Measurements from ENCODE around the gene RAD51B.

Gene RAD51B

GRCh38 chr14:68625366-68626090 is 805.9 kb downstream of the RAD51B start:
- H3K79me2 ChIP-seq, result no peaks in the 10 kb centered on the region
- no peaks in the 10 kb centered on the region for H3K36me3 ChIP-seq (ENCODE audit: control insufficient read depth, insufficient read depth, low read length)
- no peak overlapping the region for H2AFZ ChIP-seq
- H3K9me3 ChIP-seq (ENCODE audit: control insufficient read depth, low read length), result no peaks in the 10 kb centered on the region
- no peaks in the 10 kb centered on the region for H3K27me3 ChIP-seq (ENCODE audit: control insufficient read depth, insufficient read depth, low read length)
- H3K27ac ChIP-seq, result peak overlapping the region; percentile 29
- peaks cover 34% of the 10 kb centered on the region for H3K4me1 ChIP-seq
- no peak for TF ChIP-seq CTCF (IDR thresholded peaks at IDR 0.05)
- no peak overlapping the region for H3K4me2 ChIP-seq (ENCODE audit: low read length)
- H3K9ac ChIP-seq, result no peak overlapping the region
- no peak overlapping the region for H3K4me3 ChIP-seq (ENCODE audit: low read depth, low read length)

GRCh38 chr14:68626386-68626785 is 806.8 kb downstream of the RAD51B start:
- H3K9me3 ChIP-seq (ENCODE audit: control insufficient read depth, low read length), result no peaks in the 10 kb centered on the region
- H3K27me3 ChIP-seq (ENCODE audit: control insufficient read depth, insufficient read depth, low read length), result no peaks in the 10 kb centered on the region
- no peak overlapping the region for H3K4me3 ChIP-seq (ENCODE audit: low read depth, low read length)
- no peak for TF ChIP-seq CTCF (IDR thresholded peaks at IDR 0.05)
- no peaks in the 10 kb centered on the region for H3K79me2 ChIP-seq
- peaks cover 30% of the 10 kb centered on the region for H3K4me1 ChIP-seq
- no peak overlapping the region for H3K9ac ChIP-seq
- H3K27ac ChIP-seq, result peak overlapping the region; percentile 29
- H3K36me3 ChIP-seq (ENCODE audit: control insufficient read depth, insufficient read depth, low read length), result no peaks in the 10 kb centered on the region
- no peak overlapping the region for H2AFZ ChIP-seq
- no peak overlapping the region for H3K4me2 ChIP-seq (ENCODE audit: low read length)

- H3K4me1 ChIP-seq, result peaks cover 26% of the 10 kb centered on the region
- no peaks in the 10 kb centered on the region for H3K9me3 ChIP-seq (ENCODE audit: control insufficient read depth, low read length)
- H3K27me3 ChIP-seq (ENCODE audit: control insufficient read depth, insufficient read depth, low read length), result no peaks in the 10 kb centered on the region
- H3K4me2 ChIP-seq (ENCODE audit: low read length), result no peak overlapping the region
- no peaks in the 10 kb centered on the region for H3K79me2 ChIP-seq
- TF ChIP-seq CTCF (IDR thresholded peaks at IDR 0.05), result no peak
- no peak overlapping the region for H3K27ac ChIP-seq
- no peaks in the 10 kb centered on the region for H3K36me3 ChIP-seq (ENCODE audit: control insufficient read depth, insufficient read depth, low read length)
- H3K4me3 ChIP-seq (ENCODE audit: low read depth, low read length), result no peak overlapping the region
- H2AFZ ChIP-seq, result no peak overlapping the region
- no peak overlapping the region for H3K9ac ChIP-seq
Observed at GRCh38 chr14:68627050-68627867, 807.7 kb downstream of the RAD51B start.

- Histone ChIP-seq H3K27me3 (ENCODE audit: control insufficient read depth, insufficient read depth, low read length) (no peaks in the 10 kb centered on the region), H3K9me3 (ENCODE audit: control insufficient read depth, low read length) (no peaks in the 10 kb centered on the region), H2AFZ (no peak overlapping the region), H3K27ac (no peak overlapping the region), H3K4me2 (ENCODE audit: low read length) (no peak overlapping the region), H3K36me3 (ENCODE audit: control insufficient read depth, insufficient read depth, low read length) (no peaks in the 10 kb centered on the region), H3K79me2 (no peaks in the 10 kb centered on the region), H3K9ac (no peak overlapping the region), H3K4me1 (peaks cover 26% of the 10 kb centered on the region), H3K4me3 (ENCODE audit: low read depth, low read length) (no peak overlapping the region)
- no peak for TF ChIP-seq CTCF (IDR thresholded peaks at IDR 0.05)
Observed at GRCh38 chr14:68627868-68628604, 808.5 kb downstream of the RAD51B start.

Data from parathyroid adenoma (tissue), 2 donors.